ENCODE results near the gene PELO. TPM values are rescaled to one million over a fixed set of nuclear protein-coding genes. Genes with fewer than 3 reads are reported as not detected.

PELO gene
- total and polyA plus RNA-seq, 9 of the 15 experiments (the other 6 are each of a cell fraction or from before 2014, with no cell fraction given), result 5.8 to 14.6 (median 9.6) TPM

GRCh38 chr5:52789851-52790250 lies 2.1 kb downstream of the PELO start:
- H3K4me3 ChIP-seq, result no peak overlapping the region
- intact Hi-C loops (cut with micrococcal nuclease), result no loop called here
- H3K79me2 ChIP-seq (ENCODE audit: control insufficient read depth, insufficient read depth, low read length), result no peaks in the 10 kb centered on the region
- no peak overlapping the region for H3K4me2 ChIP-seq (ENCODE audit: insufficient read depth, low read length)
- no peak overlapping the region for H3K27ac ChIP-seq (ENCODE audit: extremely low read depth, low read depth, low read length)
- no peak for TF ChIP-seq ZNF24 (IDR thresholded peaks at IDR 0.05)
- TF ChIP-seq ZZZ3 (IDR thresholded peaks at IDR 0.05), result no peak
- no peak for TF ChIP-seq ATF2 (CRISPR knock-in tag; IDR thresholded peaks at IDR 0.05)
- TF ChIP-seq ZC3H4 (CRISPR knock-in tag; IDR thresholded peaks at IDR 0.05; ENCODE audit: borderline replicate concordance), result no peak
- no peak for TF ChIP-seq ZNF398 (CRISPR knock-in tag; IDR thresholded peaks at IDR 0.05)
- TF ChIP-seq GABPB2 (CRISPR knock-in tag; conservative IDR thresholded peaks at IDR 0.05), result no peak
- no peak for TF ChIP-seq ZBTB7A (IDR thresholded peaks at IDR 0.05; ENCODE audit: borderline replicate concordance, control insufficient read depth, low read depth, low read length)
- TF ChIP-seq NRF1 (conservative IDR thresholded peaks at IDR 0.05 in 1 of 2, IDR thresholded peaks at IDR 0.05 in 1 of 2), result no peak
- TF ChIP-seq TCF15 (CRISPR knock-in tag; IDR thresholded peaks at IDR 0.05), result no peak
- no peak for TF ChIP-seq MCM2 (IDR thresholded peaks at IDR 0.05; ENCODE audit: low read depth)
- TF ChIP-seq RBM39 (optimal IDR thresholded peaks at IDR 0.05; ENCODE audit: low read depth, low read length), result no peak
- no peak for TF ChIP-seq LEF1 (IDR thresholded peaks at IDR 0.05)
- no peak for TF ChIP-seq PHB (CRISPR knock-in tag; IDR thresholded peaks at IDR 0.05)
- TF ChIP-seq ZNF778 (CRISPR knock-in tag; IDR thresholded peaks at IDR 0.05), result no peak
- TF ChIP-seq HDGF (IDR thresholded peaks at IDR 0.05), result no peak
- TF ChIP-seq XRCC3 (IDR thresholded peaks at IDR 0.05), result no peak
- CTCF ChIA-PET (ENCODE audit: low intra/inter-chr PET ratio), result no interaction called here
- H3K27me3 ChIP-seq (ENCODE audit: control insufficient read depth in 2 of 2, insufficient read depth in 2 of 2, low read length in 2 of 2), result peaks cover 0 to 10% of the 10 kb centered on the region in 2 experiments; a peak in 2 of 5 replicates
- H3K4me1 ChIP-seq (replicated peaks in 1 of 2; ENCODE audit: control insufficient read depth in 2 of 2, insufficient read depth in 2 of 2, low read length in 2 of 2), result peaks cover 0 to 9% of the 10 kb centered on the region in 2 experiments; a peak in 2 of 5 replicates
- no peaks in the 10 kb centered on the region for H3K9me3 ChIP-seq (replicated peaks; ENCODE audit: control insufficient read depth, insufficient read depth, low read depth, low read length)
- 4% methylated on average over 2 of the region's 2 CpGs for WGBS (ENCODE audit: insufficient coverage, low coverage, missing lambda C conversion rate)
- H3K36me3 ChIP-seq (ENCODE audit: control insufficient read depth, insufficient read depth, low read length), result no peaks in the 10 kb centered on the region
- H3K9me1 ChIP-seq (ENCODE audit: control insufficient read depth, insufficient read depth, low read length), result no peaks in the 10 kb centered on the region
- no peaks in the 10 kb centered on the region for H4K20me1 ChIP-seq (replicated peaks; ENCODE audit: control insufficient read depth, insufficient read depth, low read length)
- no TSS peak for BruUV-seq (replicated peaks)
- H2AFZ ChIP-seq (ENCODE audit: low read depth, low read length), result no peak overlapping the region
- DNase-seq (ENCODE audit: extremely low read depth in 1 of 4, low spot score in 3 of 4) (no peak), FAIRE-seq (no peak), ATAC-seq (no peak)
- POLR2A ChIA-PET, result interaction anchor here (1.4 kb wide), 1 partner anchor 9 kb away, joined by 4 read pairs; no protein-coding TSS in a partner anchor
- no peak overlapping the region for H3K9ac ChIP-seq (ENCODE audit: insufficient read depth in 1 of 2, low read depth in 2 of 2, low read length in 2 of 2)
- in situ Hi-C loops (cut with MboI), result no loop called here
